Measurements from ENCODE around the gene ZNF892.
A peak's percentile ranks its signal among the peaks of the same experiment; 100 is the strongest.
"Not testable (repeated sequence)": the region's sequence is repeated elsewhere in the genome, so short reads cannot be mapped to it uniquely, and the experiment has no call there.

ZNF892 gene

DNA sequence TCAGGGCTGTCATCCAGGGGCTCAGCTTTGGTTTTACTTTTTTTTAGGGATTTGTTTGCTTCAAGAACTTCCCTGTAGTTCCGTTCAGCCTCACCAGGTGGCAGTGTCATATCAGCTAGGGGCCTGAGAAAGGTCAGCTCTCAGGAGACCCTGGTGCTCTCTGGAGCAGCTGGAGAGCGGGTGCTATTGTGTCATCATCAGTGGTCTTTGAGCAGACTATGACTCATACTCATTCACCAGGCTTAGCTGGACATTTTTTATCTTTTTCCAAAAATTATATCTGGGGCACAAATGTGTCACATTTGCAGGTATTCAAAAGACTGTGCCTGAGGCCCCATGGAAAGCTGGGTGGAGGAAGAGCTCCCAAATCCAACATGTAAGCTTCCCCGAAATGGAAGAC, 24.4 kb downstream of the ZNF892 start:
- DNase-seq, result peak; percentile 65

DNA sequence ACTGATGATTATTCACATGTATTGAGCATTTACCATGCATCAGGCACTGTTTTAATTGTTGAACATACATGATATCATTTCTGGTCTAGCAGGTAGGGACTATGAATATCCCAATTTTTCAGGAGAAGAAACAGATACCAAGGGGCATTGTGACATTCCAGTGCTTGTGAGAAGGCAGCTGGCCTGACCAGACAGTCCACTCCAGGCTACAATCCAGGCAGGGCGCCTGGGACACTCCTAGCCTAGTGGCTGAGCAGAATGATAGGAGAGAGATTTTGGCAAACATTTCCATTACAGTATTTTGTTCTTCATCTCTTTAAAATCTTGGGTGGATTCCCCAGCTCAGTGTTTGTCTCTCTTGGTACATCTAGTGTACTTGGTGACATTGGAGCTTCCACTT, 24.9 kb downstream of the ZNF892 start:
- no peak for DNase-seq

DNA sequence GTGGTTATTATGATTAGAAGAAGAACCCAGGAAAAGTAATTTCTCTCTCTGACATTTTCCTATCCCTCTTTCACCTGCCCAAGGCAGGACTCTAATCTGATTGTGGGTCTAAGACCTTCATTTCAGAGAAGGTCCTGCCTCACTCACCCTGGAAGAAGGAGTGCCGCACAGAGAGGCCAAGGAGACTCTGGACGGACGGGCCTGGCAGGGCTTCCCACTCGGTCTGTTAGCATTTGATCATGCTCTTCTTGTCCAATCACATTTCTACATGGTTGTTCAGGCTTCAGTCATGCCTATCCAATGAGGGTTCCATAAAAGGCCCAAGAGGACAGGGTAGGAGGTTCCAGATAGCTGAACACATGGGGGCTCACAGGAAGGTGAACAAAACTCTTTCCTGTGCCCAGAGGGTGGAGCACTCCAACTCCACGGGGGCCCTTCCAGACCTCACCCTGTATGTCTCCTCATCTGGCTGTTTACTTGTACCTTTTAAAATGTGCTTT, 27.0 kb downstream of the ZNF892 start:
- no peak for DNase-seq

DNA sequence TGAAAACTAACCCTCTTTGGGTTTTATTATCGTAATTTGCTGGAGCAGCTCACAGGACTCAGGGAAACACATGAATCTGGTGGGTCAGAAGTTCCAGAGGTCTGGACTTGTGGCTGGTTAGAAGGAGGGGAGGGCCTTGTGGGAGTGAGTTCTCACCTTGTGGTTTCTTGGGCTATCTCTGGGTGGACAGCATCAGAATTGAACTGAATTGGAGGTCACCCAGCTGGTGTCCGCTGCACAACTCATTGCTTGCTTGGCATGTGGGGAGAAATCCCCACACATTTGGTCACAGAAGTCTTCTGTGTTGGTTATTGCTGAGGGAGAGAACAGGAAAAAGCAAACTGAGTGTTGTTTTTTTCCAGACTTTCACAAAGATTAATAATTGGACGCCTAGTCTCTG, 27.5 kb downstream of the ZNF892 start:
- DNase-seq, result no peak

DNA sequence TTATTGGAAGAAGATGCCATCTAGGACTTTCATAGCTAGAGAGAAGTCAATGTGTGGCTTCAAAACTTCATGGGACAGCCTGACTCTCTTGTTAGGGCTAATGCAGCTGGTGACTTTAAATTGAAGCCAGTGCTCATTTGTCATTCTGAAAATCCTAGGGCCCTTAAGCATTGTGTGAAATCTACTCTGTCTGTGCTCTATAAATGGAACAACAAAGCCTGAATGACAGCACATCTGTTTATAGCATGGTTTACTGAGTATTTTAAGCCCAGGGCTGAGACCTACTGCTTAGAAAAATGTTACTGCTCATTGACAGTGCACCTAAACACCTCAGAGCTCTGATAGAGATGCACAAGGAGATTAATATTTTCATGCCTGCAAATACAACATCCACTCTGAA, 30.8 kb downstream of the ZNF892 start:
- DNase-seq, result no peak

DNA sequence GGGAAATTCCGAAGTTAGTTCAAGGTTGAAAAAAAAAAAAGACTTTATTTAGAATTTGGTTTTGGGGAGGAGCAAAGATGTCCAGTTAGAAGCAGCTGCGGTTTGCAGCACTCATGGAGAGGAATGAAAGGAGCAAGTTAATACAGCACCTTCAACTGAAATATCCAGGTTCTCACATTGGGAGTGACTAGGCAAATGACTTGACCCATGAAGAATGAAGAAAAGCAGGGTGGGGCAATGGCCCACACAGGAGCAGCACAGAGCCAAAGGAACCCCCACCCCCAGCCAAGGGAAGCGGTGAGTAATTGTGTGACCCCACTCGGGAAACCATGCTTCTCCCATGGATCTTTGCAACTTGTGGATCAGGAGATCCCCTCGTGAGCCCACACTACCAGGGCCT, 32.8 kb downstream of the ZNF892 start:
- no peak for DNase-seq

DNA sequence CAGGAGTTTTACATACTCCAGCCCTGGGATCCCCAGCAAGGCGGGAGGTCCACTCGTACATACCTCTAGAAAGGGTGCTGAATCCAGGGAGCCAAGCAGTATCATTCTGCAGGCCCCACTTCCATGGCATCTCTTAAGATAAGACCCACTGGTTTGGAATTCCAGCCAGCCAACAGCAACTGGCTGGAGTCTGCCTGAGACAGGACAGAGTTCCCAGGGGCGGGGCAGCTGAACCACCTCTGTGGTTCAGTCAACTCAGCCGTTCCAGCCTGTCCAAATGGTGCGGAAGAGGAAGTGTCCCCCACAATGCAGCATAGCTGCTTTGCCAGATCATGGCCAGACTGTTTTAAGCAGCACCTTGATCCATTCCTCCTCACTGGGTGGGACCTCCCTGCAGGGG, 33.2 kb downstream of the ZNF892 start:
- DNase-seq, result no peak

DNA sequence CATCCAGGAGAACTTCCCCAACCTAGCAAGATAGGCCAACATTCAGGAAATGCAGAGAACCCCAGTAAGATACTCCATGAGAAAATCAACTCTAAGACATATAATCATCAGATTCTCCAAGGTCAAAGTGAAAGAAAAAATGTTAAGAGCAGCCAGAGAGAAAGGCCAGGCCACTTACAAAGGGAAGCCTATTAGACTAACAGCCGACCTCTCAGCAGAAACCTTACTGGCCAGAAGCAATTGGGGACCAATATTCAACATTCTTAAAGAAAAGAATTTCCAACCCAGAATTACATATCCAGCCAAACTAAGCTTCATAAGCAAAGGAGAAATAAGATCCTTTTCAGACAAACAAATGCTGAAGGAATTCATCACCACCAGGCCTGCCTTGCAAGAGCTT, 34.8 kb downstream of the ZNF892 start:
- DNase-seq, result not testable (repeated sequence)

Measured in activated effector memory CD4-positive, alpha-beta T cell treated with anti-CD3 and anti-CD28 coated beads, Interleukin-2, amount 50 U/mL, for 16 hours (primary cell).